GM12878 (cell line): Measurements from ENCODE around the gene ITGBL1.

Experiments
- ATF7 ChIP-seq: fragments of 450-650 bp; IDR thresholded peaks from 2 replicates; pipeline ENCODE4 v1.6.1; 2016; ENCODE audit warnings: low read depth, mild to moderate bottlenecking
- BRCA1 ChIP-seq: IDR thresholded peaks from 2 replicates; pipeline ENCODE4 v1.6.1; 2011; ENCODE audit warnings: low read depth, low read length, improper control_type of control experiment
- CTCF ChIP-seq, 3 experiments: IDR thresholded peaks in 2 of 3; conservative IDR thresholded peaks in 1 of 3; 2 replicates each; pipeline ENCODE4 v1.5.1; 2011; ENCODE audit warnings: low read depth in 3 of 3, low read length in 3 of 3, mild to moderate bottlenecking in 3 of 3, control low read depth in 2 of 3, moderate library complexity in 2 of 3, inconsistent platforms in 1 of 3, mixed read lengths in 1 of 3; ENCODE audit not compliant: control insufficient read depth in 2 of 3, insufficient read depth in 1 of 3; ENCODE audit errors: extremely low read depth in 1 of 3
- E2F4 ChIP-seq: IDR thresholded peaks from 2 replicates; pipeline ENCODE4 v1.6.1; 2012; ENCODE audit warnings: low read depth, low read length, improper control_type of control experiment
- SMC3 ChIP-seq: IDR thresholded peaks from 2 replicates; pipeline ENCODE4 v1.6.1; 2011; ENCODE audit warnings: low read length, improper control_type of control experiment, borderline replicate concordance
- SRF ChIP-seq, 2 experiments: IDR thresholded peaks; 2 replicates each; pipeline ENCODE4 v1.6.1; 2011; ENCODE audit warnings: low read depth in 2 of 2, low read length in 2 of 2, mild to moderate bottlenecking in 1 of 2, moderate library complexity in 1 of 2
- TF ChIP-seq, protein P1 (sequence below): fragments of 450-650 bp; IDR thresholded peaks from 2 replicates; pipeline ENCODE4 v1.6.1; 2017; ENCODE audit warnings: antibody characterized with exemption, mild to moderate bottlenecking, moderate library complexity

DNA sequence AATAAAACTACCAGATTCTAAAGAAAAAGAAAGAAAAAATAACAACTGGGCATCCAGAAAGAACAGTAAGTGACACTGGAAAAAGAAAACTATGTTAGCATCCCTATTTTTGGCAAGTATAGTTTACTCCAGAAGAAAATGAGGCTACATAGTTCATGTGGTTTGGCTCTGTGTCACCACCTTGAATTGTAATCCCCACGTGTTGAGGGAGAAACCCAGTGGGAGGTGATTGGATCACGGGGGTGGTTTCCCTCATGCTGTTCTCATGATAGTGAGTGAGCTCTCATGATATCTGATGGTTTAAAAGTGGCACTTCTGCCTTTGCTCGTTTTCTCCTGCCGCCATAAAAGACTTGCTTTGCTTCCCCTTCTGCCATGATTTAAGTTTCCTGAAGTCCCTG lies 76.9 kb downstream of the ITGBL1 start:
- TF ChIP-seq SRF (IDR thresholded peaks at IDR 0.05; ENCODE audit: low read depth in 2 of 2, low read length in 2 of 2) (no peak), ATF7 (0 out of 2 replicates have a peak, but pooled peaks have one; percentile 33), CTCF (IDR thresholded peaks at IDR 0.05 in 2 of 3, conservative IDR thresholded peaks at IDR 0.05 in 1 of 3; ENCODE audit: control insufficient read depth in 2 of 3, extremely low read depth in 1 of 3, insufficient read depth in 1 of 3, low read depth in 3 of 3, low read length in 3 of 3) (no peak), E2F4 (no peak), SMC3 (no peak), BRCA1 (no peak)
- TF ChIP-seq, protein P1, sequence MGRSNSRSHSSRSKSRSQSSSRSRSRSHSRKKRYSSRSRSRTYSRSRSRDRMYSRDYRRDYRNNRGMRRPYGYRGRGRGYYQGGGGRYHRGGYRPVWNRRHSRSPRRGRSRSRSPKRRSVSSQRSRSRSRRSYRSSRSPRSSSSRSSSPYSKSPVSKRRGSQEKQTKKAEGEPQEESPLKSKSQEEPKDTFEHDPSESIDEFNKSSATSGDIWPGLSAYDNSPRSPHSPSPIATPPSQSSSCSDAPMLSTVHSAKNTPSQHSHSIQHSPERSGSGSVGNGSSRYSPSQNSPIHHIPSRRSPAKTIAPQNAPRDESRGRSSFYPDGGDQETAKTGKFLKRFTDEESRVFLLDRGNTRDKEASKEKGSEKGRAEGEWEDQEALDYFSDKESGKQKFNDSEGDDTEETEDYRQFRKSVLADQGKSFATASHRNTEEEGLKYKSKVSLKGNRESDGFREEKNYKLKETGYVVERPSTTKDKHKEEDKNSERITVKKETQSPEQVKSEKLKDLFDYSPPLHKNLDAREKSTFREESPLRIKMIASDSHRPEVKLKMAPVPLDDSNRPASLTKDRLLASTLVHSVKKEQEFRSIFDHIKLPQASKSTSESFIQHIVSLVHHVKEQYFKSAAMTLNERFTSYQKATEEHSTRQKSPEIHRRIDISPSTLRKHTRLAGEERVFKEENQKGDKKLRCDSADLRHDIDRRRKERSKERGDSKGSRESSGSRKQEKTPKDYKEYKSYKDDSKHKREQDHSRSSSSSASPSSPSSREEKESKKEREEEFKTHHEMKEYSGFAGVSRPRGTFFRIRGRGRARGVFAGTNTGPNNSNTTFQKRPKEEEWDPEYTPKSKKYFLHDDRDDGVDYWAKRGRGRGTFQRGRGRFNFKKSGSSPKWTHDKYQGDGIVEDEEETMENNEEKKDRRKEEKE, result no peak
